B cell (primary cell): ENCODE results near the gene PALD1.

ENCODE experiments used
- EZH2 ChIP-seq: IDR thresholded peaks from 2 replicates; pipeline ENCODE4 v1.6.1; 2012; ENCODE audit warnings: borderline replicate concordance, low read depth, mild to moderate bottlenecking, moderate library complexity, low read length; ENCODE audit not compliant: insufficient read depth, poor library complexity, severe bottlenecking
- TF ChIP-seq, protein P1 (sequence below): fragments of 200-600 bp; IDR thresholded peaks from one replicate; pipeline ENCODE4 v1.8.0; 2022; ENCODE audit warnings: antibody characterized with exemption, mild to moderate bottlenecking

DNA sequence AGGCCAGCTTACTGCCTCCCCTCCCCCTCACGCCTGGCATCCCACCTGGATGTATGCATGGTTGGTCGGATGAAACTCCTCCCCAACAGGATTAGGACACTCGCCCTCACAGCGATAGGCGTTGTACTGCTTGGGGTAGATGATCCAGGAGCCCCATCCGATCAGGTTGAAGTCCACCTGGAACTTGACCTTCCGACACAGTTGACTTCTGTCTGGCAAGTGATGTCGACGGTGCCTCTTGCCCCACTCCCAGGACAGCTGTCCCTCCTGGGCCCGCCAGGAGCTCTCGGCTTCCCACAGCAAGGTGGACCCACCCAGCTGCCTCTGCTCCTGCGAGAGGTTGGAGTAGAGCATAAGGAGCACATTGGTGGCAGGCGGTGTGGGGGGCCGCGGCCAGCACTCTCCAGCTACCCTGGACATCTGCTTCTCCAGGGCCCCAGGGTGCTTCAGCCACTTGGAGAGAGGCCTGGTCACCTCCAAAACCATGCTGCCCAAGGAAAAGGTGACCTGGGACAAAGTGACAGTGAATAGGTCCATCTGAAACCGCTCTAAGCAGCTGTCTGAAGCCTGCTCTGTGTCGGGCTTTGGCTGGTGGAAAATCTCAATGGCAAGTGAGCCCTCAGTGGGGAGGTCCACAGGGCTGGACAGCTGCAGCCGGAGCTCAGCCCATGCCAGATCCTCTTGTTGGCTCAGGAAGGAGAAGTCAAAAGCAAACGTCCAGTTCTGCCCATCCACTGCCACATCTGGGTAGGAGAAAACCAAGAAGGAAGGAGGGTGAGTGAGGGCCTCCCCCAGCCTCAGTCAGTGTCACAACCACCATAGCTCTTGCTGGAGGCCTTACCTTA is 43.1 kb upstream of the PALD1 start:
- TF ChIP-seq, protein P1, sequence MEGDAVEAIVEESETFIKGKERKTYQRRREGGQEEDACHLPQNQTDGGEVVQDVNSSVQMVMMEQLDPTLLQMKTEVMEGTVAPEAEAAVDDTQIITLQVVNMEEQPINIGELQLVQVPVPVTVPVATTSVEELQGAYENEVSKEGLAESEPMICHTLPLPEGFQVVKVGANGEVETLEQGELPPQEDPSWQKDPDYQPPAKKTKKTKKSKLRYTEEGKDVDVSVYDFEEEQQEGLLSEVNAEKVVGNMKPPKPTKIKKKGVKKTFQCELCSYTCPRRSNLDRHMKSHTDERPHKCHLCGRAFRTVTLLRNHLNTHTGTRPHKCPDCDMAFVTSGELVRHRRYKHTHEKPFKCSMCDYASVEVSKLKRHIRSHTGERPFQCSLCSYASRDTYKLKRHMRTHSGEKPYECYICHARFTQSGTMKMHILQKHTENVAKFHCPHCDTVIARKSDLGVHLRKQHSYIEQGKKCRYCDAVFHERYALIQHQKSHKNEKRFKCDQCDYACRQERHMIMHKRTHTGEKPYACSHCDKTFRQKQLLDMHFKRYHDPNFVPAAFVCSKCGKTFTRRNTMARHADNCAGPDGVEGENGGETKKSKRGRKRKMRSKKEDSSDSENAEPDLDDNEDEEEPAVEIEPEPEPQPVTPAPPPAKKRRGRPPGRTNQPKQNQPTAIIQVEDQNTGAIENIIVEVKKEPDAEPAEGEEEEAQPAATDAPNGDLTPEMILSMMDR: no peak
- TF ChIP-seq EZH2: no peak
